B cell (primary cell): Measurements from ENCODE around the gene APP.

ENCODE experiments used
- EZH2 ChIP-seq: IDR thresholded peaks from 2 replicates; pipeline ENCODE4 v1.6.1; 2012; ENCODE audit warnings: borderline replicate concordance, low read depth, mild to moderate bottlenecking, moderate library complexity, low read length; ENCODE audit not compliant: insufficient read depth, poor library complexity, severe bottlenecking
- TF ChIP-seq, protein P1 (sequence below): fragments of 200-600 bp; IDR thresholded peaks from one replicate; pipeline ENCODE4 v1.8.0; 2022; ENCODE audit warnings: antibody characterized with exemption, mild to moderate bottlenecking

DNA sequence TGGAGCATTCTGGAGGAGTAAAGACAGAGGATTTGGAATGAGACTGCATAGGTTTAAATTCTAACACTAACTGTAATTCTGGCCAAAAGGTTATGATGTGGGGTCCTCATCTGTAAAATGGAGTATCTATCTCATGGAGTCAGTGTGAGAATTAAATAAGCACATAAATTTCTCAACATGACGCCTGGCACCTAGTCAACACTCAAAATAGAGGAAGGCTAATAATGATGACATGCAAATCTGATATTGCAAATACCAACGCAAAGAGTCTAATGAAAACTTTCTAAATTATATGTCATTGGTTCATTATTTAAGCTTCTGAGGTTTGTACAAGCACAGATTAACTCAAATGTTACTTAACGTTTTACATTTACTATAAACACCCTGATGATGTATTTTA, 29.6 kb downstream of the APP start:
- TF ChIP-seq, protein P1, sequence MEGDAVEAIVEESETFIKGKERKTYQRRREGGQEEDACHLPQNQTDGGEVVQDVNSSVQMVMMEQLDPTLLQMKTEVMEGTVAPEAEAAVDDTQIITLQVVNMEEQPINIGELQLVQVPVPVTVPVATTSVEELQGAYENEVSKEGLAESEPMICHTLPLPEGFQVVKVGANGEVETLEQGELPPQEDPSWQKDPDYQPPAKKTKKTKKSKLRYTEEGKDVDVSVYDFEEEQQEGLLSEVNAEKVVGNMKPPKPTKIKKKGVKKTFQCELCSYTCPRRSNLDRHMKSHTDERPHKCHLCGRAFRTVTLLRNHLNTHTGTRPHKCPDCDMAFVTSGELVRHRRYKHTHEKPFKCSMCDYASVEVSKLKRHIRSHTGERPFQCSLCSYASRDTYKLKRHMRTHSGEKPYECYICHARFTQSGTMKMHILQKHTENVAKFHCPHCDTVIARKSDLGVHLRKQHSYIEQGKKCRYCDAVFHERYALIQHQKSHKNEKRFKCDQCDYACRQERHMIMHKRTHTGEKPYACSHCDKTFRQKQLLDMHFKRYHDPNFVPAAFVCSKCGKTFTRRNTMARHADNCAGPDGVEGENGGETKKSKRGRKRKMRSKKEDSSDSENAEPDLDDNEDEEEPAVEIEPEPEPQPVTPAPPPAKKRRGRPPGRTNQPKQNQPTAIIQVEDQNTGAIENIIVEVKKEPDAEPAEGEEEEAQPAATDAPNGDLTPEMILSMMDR, result no peak
- TF ChIP-seq EZH2, result no peak
